GM19025 (cell line): Measurements from ENCODE around the gene KIF26B.
"Not testable (repeated sequence)": the region's sequence is repeated elsewhere in the genome, so short reads cannot be mapped to it uniquely, and the experiment has no call there.

Experiments used
- ATAC-seq: cut with Tn5 transposase; IDR thresholded peaks from one replicate; pipeline ENCODE4 v1.9.1; 2021; ENCODE audit warnings: mild to moderate bottlenecking, low read depth, moderate library complexity; ENCODE audit not compliant: unreplicated experiment

KIF26B gene

DNA sequence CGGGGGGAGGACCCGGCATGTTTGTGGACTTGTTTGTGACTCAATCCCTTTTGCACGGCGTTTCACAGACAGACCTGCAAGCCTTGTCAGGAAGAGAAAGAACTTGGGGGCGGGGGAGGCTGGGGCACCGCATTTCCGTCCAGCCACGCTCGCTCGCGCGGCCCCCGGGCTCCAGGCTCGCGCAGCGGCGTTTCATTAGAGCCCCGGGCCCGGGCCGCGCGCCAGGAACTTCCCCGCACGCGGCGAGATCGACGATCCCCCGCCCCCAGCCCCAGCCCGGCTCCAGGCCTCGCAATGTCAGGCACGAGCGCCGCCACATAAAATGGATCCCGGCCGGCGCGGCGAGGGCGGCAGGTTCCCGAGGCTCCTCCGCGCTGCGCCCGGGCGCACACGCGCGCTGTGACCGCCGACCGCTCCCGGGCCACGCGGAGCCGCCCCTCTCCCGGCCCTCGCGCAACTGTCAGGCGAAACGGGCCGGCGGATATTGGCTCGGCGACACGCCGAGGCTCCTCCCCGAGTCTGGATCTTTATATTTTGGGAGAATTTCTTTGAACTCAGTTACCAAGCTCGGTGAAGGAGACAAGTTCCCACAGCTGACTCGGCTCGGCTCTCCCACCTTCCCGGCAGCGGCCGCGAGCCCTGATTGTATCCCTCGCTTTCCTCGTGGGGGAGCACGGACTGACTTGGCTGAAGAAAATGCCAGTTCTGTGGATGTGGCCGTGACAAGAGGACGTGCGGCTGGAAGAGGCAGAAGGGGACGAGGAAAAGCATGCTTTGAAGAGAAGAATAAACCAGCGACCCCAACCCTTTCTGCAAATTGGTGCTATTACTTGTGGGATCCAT is at the start of gene KIF26B:
Gene KIF26B, plus strand, starts transcription at position 557 of the 843 bp plus-strand sequence. CDS start 440 bp downstream, outside the sequence.
- ATAC-seq = no peak

DNA sequence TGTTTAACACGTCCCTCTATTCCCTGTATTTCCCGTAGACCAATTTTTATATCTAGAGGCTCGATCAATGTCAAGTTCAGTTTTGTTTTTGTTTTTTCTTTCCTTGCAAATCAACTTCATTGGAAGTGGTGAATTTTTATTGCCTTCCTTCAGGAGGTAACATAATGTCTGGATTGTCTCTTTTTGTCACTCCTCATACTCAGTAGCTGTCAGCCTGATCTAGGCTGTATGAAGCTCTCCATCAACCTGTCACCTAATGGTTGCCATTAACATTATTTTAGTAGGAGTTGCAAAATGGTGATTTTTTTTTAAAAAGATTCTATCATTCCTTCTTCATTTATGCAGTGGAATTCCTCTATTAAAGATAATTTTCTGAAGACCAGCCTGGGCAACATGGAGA is 49.7 kb upstream of the KIF26B start:
- ATAC-seq = no peak

DNA sequence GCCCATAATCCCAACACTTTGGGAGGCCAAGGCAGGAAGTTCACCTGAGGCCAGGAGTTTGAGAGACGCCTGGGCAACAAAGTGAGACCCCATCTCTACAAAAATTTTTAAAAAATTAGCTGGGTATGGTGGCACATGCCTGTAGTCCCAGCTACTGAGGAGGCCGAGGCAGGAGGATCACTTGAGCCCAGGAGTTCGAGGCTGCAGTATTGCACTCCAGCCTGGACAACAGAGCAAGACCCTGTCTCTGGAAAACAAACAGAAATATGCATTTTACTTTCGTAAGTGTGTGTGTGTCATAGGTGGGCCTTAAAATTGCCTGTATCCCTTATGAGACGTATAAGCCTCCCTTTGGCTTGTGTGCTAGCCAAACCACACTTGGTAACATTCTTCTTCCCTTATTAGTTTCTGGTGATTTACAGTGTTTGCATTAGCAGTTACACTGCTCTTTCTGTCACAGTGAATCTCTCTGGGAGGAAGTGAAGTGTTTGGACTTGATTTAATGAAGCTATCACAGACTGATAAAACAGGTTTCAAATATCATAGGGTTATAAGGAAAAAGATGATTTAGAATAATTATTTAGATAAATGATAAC is 48.9 kb upstream of the KIF26B start:
- no peak for ATAC-seq

DNA sequence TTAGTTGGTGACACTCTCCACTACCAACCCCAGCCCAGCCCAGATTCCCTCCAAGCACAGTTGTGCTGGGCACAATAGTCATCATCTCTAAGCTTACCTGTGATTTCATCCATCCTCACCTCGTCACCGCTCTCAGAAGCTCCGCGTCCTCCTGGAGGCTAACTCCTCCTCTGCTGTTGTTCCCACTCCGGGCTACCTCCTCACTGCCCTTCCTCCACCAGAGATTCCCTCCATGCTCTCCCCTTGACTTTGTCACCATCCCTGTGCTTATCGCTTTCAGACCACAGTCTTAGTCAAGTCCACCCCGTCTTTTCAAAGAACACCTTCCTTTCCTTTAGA is 47.0 kb upstream of the KIF26B start:
- no peak for ATAC-seq

DNA sequence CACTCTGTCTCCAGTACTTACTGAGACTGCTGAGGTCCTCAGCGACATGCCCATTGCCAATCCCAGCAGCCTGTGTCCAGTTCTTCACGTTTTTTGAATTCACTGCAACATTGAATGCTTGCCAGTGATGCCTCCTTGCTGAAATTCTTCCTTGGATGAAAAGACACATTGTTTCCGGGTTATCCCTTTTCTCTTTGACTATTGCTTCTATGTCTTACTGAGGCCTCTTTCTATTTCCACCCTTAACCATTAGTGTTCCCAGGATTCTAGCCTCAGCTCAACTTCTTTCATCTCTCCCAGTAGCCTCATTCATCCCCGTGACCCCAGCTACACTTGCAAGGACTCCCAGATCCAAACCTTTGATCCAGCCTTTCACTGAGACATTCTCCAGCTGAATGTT is 46.5 kb upstream of the KIF26B start:
- no peak for ATAC-seq

DNA sequence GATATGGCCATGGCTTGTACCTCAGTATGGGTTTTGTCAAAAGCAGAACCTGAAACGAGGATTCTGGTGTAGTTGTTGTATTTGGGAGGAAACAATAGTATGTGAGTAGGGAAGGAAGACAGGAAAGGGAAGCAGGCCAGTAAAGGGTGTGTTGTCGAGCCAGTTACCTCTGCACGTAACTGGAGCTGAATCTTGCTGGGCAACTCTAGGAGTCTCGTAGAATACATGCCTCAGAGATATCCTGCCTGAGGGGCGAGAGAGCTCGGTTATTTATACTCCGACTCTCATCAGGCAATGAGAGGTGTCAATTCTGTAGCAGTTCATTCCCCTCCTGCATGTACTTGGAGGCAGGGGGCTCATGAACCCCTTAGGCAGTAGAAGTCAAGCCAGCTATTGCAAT is 45.9 kb upstream of the KIF26B start:
- ATAC-seq = no peak

DNA sequence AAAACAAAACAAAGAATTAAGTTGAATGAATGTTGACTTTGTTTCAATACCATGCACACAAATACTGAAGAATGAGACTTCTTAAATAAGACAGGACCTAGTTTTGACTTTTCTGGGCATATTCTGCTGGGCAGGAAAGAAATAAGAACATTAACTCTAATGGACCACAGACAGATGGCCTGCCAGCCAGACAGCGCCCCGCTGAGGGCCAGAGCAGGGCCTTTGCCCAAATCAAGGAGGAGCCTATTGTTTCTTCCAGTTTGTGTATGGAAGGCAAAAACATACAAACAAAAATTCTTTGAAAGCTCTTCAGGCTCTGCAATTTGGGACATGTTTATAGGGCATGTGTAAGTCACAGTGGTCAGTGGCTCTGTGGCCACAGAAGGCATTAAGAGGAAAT is 44.4 kb upstream of the KIF26B start:
- ATAC-seq = no peak

DNA sequence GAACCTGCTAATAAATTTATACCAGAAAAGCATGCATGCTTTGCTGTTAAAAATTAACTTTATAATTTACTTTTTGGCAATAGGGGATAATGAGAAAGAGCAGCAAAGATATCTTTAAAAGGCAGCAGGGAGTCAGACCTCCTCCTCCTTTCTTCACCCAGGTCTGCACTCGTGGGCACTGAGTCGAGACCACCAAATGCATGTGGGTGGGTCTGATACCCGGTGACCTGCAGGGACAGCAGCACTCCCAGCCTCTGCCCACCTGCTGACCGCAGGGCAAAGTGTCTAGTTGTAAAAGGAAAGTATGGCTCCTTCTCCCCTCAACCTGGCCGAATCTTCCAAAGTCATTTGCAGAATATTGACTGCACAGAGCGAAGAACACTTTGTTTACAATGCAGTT is 43.7 kb upstream of the KIF26B start:
- ATAC-seq = no peak

DNA sequence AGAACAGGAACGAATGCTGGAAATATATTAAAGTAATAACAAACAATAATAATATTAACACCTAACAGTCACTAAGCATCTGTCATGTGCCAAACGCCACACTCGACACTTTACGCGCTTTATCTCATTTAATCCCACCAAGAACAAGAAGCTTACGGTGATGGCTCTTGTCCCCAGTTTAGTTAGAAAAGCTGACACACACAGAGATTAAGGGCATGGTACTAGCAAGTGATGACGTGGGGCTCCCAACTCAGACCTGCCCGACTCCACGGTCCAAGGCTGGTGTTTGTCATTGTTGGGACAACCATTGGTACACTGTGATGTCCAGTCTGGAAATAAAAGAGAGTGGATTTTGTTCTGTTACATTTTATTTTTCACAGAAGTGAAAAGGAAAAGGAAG is 41.1 kb upstream of the KIF26B start:
- no peak for ATAC-seq

DNA sequence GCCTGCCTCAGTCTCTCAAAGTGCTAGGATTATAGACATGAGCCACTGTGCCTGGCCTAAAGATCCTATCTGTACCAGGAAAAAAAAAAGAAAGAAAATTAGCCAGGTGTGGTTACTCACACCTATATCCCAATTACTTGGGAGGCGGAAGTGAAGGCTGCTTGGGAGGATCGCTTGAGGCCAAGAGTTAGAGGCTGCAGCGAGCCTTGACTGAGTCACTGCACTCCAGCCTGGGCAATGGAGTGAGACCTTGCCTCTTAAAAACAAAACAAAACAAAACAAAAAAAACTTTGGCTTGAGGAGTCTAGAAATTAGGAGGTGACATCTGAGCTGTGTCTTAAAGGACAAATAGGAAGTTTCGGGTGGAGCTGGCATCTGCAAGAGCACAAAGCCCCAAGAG is 38.7 kb upstream of the KIF26B start:
- ATAC-seq = no peak

DNA sequence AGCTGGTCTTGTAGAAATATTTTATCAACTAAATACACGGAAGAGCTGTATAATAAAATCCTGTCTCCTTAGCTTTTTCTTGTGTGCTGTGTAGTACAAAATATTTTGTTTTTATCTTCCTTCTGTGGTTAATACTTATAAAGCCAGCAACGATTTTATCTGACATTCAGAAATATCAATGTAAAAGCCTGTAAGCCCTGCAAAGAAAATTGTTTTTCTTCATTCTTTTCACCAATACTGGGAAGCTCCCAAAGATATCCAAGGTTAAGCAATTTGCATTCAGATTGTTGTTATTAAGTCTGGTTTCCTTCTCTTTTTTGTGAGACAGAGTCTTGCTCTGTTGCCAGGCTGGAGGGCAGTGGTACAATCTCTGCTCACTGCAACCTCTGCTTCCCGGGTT is 38.0 kb upstream of the KIF26B start:
- ATAC-seq = no peak

DNA sequence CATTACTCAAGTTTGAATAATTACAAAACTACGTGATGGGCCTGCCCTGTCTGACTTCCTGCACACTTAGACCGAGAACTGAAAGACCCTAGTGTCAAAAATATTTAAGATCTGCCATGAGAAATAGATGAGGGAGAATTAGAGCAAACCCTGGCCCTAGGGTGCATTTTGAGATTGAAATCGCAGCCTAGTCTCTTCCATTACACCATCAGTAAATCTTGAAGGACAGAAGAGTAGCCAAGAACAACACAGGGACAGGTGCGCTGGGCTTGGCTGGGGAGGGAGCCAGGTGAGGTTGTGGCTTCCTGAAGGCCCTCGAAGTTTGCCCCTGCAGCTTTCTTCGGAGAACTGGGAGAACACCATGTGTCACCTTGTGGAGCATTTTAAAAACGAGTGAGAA is 36.7 kb upstream of the KIF26B start:
- no peak for ATAC-seq

DNA sequence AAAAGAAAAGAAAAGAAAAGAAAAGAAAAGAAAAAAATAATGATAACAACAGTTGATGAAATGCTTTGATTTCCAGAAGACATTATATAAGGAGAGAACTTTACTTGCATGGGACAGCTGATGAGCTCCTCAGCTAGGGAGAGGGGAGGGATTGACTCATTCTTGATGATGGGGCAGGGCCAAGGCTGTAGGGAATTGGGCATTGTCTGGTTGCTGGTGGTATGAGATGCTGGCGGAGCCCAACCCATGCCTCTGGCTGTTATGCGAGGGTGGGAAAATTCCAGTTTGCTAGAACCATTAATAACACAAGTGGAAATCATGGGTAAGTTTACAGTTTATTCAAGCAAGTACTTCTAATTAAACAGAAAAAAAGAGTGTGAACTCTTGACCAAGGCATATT is 36.0 kb upstream of the KIF26B start:
- no peak for ATAC-seq

DNA sequence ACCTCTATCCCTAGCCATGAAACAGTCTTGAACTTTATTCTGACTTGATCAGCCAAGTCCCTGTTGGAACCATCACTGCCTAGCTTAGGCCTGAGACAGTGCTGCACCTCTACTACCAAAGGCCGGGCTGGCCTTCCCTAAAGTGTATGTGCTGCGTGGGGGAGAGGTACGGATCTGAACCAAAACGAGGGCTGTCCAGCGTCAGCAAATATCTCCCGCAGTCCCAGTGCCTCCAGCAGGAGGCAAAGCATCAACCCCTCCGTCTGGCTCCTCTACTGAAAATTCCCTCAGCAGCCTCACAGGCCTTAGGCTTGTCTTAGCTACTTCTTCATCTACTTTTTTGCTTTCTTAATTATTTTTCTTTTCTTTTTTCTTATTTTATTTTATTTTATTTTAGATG is 33.3 kb upstream of the KIF26B start:
- ATAC-seq = no peak

DNA sequence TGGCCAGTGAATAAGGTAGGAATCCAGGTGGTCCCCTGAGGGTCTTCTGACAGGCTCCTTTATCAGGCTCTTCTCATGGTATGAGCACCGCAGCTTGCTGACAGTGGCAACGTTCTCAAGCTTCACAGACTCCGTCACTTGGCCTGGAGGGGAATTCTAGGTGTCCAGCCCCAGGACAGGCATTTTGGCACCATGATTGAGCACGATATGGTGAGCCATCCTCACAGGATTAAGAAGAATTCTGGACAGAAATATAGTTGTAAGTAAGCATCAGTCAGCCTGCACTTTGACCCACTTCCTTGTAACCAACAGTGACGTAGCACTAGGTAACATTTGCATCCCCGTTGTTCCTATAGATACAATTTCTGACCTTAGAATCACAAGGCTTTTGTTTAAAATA is 30.5 kb upstream of the KIF26B start:
- ATAC-seq = no peak

DNA sequence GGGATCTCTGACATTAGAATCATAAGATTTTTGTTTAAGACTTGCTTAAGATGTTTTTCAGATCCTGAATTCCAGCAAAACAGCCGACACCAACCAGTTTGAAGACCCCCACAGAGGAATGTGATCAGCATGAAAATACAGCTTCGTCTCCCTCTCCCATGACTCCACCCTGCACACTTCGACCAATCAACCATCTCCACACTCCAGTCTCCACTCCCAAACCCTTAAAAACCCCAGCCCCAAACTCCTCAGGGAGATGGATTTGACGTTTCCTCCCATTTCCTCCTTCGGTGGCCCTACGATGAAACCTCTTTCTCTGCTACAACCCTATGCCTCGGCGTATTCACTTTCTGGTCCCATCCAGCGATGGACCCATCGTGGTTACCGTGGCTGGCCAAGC is 30.1 kb upstream of the KIF26B start:
- ATAC-seq = no peak

DNA sequence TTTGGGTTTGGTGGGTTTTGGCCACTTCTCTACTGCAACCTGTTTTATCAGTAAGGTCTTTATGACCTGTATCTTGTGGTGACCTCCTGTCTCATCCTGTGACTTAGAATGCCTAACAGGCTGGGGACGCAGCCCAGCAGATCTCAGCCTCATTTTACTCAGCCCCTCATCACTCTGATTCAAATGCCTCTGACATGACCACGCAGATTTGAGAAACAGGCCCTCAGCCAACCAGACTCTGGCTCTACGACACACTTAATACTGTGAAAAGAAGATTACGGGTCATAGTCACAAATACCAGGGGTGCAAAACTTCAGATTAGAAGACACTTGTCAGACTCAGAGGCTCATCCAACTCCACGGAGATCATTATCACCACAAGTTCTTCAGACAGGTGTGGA is 28.3 kb upstream of the KIF26B start:
- ATAC-seq = no peak

DNA sequence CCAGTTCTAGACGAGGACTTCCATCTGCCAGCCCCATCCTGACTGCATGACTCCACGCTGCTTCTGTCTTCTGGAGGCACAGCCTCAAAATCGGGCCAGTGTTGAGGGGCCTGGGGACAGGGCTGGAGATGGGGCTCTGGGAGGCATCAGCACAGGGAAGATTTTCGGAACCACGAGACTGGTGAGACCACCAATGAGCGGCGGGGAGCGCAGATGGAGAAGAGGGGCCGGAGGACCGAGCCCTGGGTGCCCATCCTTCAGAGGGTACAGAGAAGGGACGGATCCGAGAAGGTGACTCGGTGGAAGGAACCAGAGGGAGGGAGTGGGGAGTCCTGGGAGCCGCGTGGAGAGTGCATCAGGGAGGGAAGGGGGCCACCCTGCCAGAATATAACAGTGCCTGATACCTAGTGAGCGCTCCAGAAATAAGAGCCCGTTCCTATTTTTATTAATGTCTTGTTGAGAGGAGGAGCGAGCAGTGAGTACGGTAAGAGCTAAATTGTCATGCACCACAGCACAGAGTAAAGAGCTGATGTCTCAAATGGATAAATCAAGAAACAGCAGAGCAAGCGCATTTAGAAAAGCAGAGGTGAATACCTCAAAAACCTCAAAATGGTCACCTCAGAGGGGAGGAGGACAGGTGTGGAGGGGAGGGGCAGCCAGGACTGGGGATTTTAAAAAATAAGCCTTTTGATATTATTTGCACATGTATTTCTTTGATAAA is 26.2 kb upstream of the KIF26B start:
- no peak for ATAC-seq

DNA sequence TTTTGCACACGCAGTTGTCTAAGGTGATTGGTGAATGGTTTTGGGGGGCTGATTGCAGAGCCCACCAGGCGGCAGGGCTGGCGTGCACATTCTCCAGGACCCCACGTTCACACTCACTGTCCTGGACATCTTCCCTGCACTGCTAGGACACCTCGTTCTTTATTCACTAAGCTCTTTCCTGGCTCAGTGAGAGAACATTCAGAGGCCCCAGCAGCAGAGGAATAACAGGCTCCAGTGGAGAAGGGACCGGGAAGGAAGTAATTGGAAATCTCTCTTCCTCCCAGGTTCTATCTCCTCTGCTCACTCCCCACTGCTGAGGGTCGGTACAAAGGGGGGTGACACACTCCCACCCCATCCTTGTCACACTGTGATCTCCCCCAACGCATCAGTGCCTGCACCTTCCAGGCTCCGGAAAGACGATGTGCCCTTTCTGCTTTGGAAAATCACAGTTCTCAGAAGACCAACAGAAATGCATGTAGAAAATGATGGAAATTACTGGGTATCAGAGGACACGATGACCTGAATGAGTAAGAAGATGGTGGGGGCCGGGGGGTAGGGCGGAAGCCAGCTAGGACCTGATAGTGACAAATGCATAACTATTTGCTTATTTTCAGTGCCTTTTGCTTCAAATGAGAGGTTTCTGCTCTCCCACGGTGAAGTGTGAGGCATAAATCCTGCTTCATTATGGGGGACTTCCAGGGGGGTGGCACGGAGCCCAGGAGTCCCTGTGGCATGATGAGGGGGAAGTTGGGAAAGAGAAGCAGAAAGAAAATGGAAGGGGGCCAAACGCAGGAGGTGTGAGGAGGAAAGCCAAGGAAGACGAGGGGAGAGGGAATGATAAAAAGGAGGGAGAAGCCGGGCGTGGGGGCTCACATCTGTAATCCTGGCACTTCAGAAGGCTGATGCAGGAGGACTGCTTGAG is 25.2 kb upstream of the KIF26B start:
- no peak for ATAC-seq

DNA sequence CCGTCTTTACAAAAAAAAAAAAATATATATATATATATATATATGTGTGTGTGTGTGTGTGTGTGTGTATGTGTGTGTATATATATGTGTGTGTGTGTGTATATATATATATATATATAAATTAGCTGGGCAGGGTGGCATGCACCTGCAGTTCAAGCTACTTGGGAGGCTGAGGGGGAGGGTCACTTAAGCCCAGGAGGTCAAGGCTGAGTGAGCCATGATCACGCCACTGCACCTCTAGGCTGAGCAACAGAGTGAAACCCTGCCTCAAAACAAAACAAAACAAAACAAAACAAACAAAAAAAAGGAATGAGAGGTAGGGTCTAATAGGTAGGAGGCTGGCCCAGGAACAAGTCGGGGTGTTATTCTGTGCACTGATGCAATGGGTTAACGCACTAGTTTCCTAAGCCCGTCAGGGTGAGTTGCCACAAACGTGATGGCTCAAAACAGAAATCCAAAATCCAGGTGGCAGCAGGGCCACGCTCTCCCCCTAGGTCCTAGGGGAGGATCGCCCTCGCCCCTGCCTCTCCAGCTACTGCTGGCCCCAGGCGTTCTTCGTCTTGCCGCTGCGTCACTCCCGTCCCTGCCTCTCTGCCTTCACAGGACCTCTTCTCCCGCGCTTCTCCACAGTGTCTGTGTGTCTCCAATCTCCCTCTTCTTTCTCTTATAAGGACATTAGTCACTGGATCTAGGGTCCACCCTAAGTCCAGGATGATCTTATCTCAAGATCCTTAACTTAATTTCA is 24.3 kb upstream of the KIF26B start:
- ATAC-seq = not testable (repeated sequence)
